Occipital lobe (tissue), 2 donors: ENCODE results near the gene GIGYF2. TPM values are rescaled to one million over a fixed set of nuclear protein-coding genes. Genes with fewer than 3 reads are reported as not detected.

Experiments used
- DNase-seq: peaks from one replicate; lab custom pipeline; 2025; lab: John Stamatoyannopoulos, UW
- total RNA-seq: library from RNA; depleted of rRNA; stranded (reverse); fragments of >200 nt; gene quantifications from one replicate; pipeline ENCODE4 v1.2.3, GENCODE V29; 2014

Gene GIGYF2
- total RNA-seq, 1 donor from 2014 or later = 111 TPM

- DNase-seq = no peak
Measured at GRCh38 chr2:232749331-232749730, 52.2 kb downstream of the GIGYF2 start.

GRCh38 chr2:232750135-232750671 is 53.1 kb downstream of the GIGYF2 start:
- DNase-seq = no peak

GRCh38 chr2:232757905-232758304 is 60.8 kb downstream of the GIGYF2 start:
- no peak for DNase-seq

- DNase-seq = no peak
Measured at GRCh38 chr2:232761301-232761907, 64.3 kb downstream of the GIGYF2 start.

- no peak for DNase-seq
Measured at GRCh38 chr2:232767866-232768265, 70.7 kb downstream of the GIGYF2 start.

GRCh38 chr2:232770207-232770606 is 73.1 kb downstream of the GIGYF2 start:
- DNase-seq = no peak

- no peak for DNase-seq
Measured at GRCh38 chr2:232771870-232772269, 74.7 kb downstream of the GIGYF2 start.

- no peak for DNase-seq
Measured at GRCh38 chr2:232772531-232772930, 75.4 kb downstream of the GIGYF2 start.

GRCh38 chr2:232773815-232774214 is 76.7 kb downstream of the GIGYF2 start:
- no peak for DNase-seq

GRCh38 chr2:232776435-232776834 is 79.3 kb downstream of the GIGYF2 start, which contains the start of gene KCNJ13:
KCNJ13 (minus strand) TSS chr2:232776565; CDS start chr2:232771362, 5,203 bp downstream.
- no peak for DNase-seq

- no peak for DNase-seq
Measured at GRCh38 chr2:232777276-232777675, 80.1 kb downstream of the GIGYF2 start.

- no peak for DNase-seq
Measured at GRCh38 chr2:232779465-232779864, 82.3 kb downstream of the GIGYF2 start.

- DNase-seq = no peak
Measured at GRCh38 chr2:232779934-232780333, 82.8 kb downstream of the GIGYF2 start.

- no peak for DNase-seq
Measured at GRCh38 chr2:232781765-232782164, 84.6 kb downstream of the GIGYF2 start.

- no peak for DNase-seq
Measured at GRCh38 chr2:232783278-232783677, 86.1 kb downstream of the GIGYF2 start.

- DNase-seq = no peak
Measured at GRCh38 chr2:232787806-232788205, 90.7 kb downstream of the GIGYF2 start.

GRCh38 chr2:232789082-232789481 is 92.0 kb downstream of the GIGYF2 start:
- DNase-seq = no peak

GRCh38 chr2:232791518-232791917 is 94.4 kb downstream of the GIGYF2 start:
- no peak for DNase-seq

- no peak for DNase-seq
Measured at GRCh38 chr2:232793271-232793670, 96.1 kb downstream of the GIGYF2 start.

GRCh38 chr2:232794981-232795380 is 97.8 kb downstream of the GIGYF2 start:
- DNase-seq = no peak

- no peak for DNase-seq
Measured at GRCh38 chr2:232795920-232796319, 98.8 kb downstream of the GIGYF2 start.

- DNase-seq = no peak
Measured at GRCh38 chr2:232798187-232798586, 101.1 kb downstream of the GIGYF2 start.

GRCh38 chr2:232800166-232800565 is 103.0 kb downstream of the GIGYF2 start:
- no peak for DNase-seq

- no peak for DNase-seq
Measured at GRCh38 chr2:232802091-232802490, 105.0 kb downstream of the GIGYF2 start.
